Measurements from ENCODE around the gene OR10D3.
"Not testable (repeated sequence)": the region's sequence is repeated elsewhere in the genome, so short reads cannot be mapped to it uniquely, and the experiment has no call there.

Gene OR10D3

GRCh38 chr11:124183068-124183467 lies at the start of gene OR10D3:
OR10D3 (plus strand) TSS chr11:124183345; CDS start chr11:124185270, 1,925 bp downstream.
- no peak for DNase-seq

- DNase-seq, result no peak
Measured at GRCh38 chr11:124143034-124143433, 40.1 kb upstream of the OR10D3 start.

GRCh38 chr11:124147951-124148350 lies 35.2 kb upstream of the OR10D3 start:
- DNase-seq, result no peak

GRCh38 chr11:124150684-124151083 lies 32.5 kb upstream of the OR10D3 start:
- DNase-seq, result peak; percentile 23 to 25

GRCh38 chr11:124152770-124153407 lies 30.3 kb upstream of the OR10D3 start:
- no peak for DNase-seq

- no peak for DNase-seq
Measured at GRCh38 chr11:124153821-124154220, 29.3 kb upstream of the OR10D3 start.

- DNase-seq, result no peak
Measured at GRCh38 chr11:124159481-124159880, 23.7 kb upstream of the OR10D3 start.

GRCh38 chr11:124160986-124161385 lies 22.2 kb upstream of the OR10D3 start:
- no peak for DNase-seq

GRCh38 chr11:124167826-124168231 lies 15.3 kb upstream of the OR10D3 start:
- DNase-seq, result no peak

- DNase-seq, result no peak
Measured at GRCh38 chr11:124168796-124169195, 14.3 kb upstream of the OR10D3 start.

- not testable (repeated sequence) for DNase-seq
Measured at GRCh38 chr11:124170315-124170714, 12.8 kb upstream of the OR10D3 start.

GRCh38 chr11:124170801-124171586 lies 12.2 kb upstream of the OR10D3 start:
- DNase-seq, result no peak

- DNase-seq, result no peak
Measured at GRCh38 chr11:124172101-124172500, 11.0 kb upstream of the OR10D3 start.

- DNase-seq, result no peak
Measured at GRCh38 chr11:124172599-124172998, 10.5 kb upstream of the OR10D3 start.

GRCh38 chr11:124174001-124174583 lies 9.1 kb upstream of the OR10D3 start:
- no peak for DNase-seq

- no peak for DNase-seq
Measured at GRCh38 chr11:124176925-124177715, 6.0 kb upstream of the OR10D3 start.

GRCh38 chr11:124179310-124179709 lies 3.8 kb upstream of the OR10D3 start:
- no peak for DNase-seq

GRCh38 chr11:124190298-124191139 lies 7.4 kb downstream of the OR10D3 start:
- DNase-seq, result no peak

- no peak for DNase-seq
Measured at GRCh38 chr11:124193221-124194010, 10.3 kb downstream of the OR10D3 start.

GRCh38 chr11:124194293-124195188 lies 11.4 kb downstream of the OR10D3 start:
- DNase-seq, result no peak
